Activated naive CD8-positive, alpha-beta T cell treated with anti-CD3 and anti-CD28 coated beads for 36 hours (primary cell): ENCODE measurements around the gene PLXNC1. TPM values are rescaled to one million over a fixed set of nuclear protein-coding genes. Genes with fewer than 3 reads are reported as not detected.

Source experiments
- DNase-seq: peaks from one replicate; pipeline ENCODE4 v3.0.0; 2021
- H3K27ac Mint-ChIP-seq: one replicate; pipeline ENCODE4 v1.8.0; 2022; ENCODE audit warnings: mild to moderate bottlenecking, moderate library complexity, mixed read lengths
- H3K27me3 Mint-ChIP-seq: one replicate; pipeline ENCODE4 v1.8.0; 2022; ENCODE audit warnings: mild to moderate bottlenecking, mixed read lengths
- H3K36me3 Mint-ChIP-seq: one replicate; pipeline ENCODE4 v1.8.0; 2021; ENCODE audit warnings: mild to moderate bottlenecking, mixed read lengths
- H3K4me1 Mint-ChIP-seq: one replicate; pipeline ENCODE4 v1.8.0; 2021; ENCODE audit warnings: mixed read lengths
- H3K4me3 Mint-ChIP-seq: one replicate; pipeline ENCODE4 v1.8.0; 2022; ENCODE audit warnings: mild to moderate bottlenecking, moderate library complexity, mixed read lengths
- H3K9me3 Mint-ChIP-seq: one replicate; pipeline ENCODE4 v1.8.0; 2022; ENCODE audit warnings: mixed read lengths
- total RNA-seq, 2 experiments: library from RNA; stranded (reverse); gene quantifications; one replicate each; pipeline ENCODE4 v1.2.3, GENCODE V29; 2021

Gene PLXNC1
- total RNA-seq, 2 experiments from 2014 or later = 4.7 to 6.0 TPM

- H3K9me3 Mint-ChIP-seq = no peaks in the 10 kb centered on the region
- no peak for DNase-seq
- H3K27me3 Mint-ChIP-seq = peaks cover 17% of the 10 kb centered on the region
- H3K36me3 Mint-ChIP-seq = no peaks in the 10 kb centered on the region
- peaks cover 12% of the 10 kb centered on the region for H3K4me1 Mint-ChIP-seq
- no peak overlapping the region for H3K27ac Mint-ChIP-seq
- no peak overlapping the region for H3K4me3 Mint-ChIP-seq
Measured at GRCh38 chr12:94145191-94145983, 3.0 kb upstream of the PLXNC1 start.

GRCh38 chr12:94146166-94146936 lies 2.0 kb upstream of the PLXNC1 start:
- H3K9me3 Mint-ChIP-seq = no peaks in the 10 kb centered on the region
- H3K27me3 Mint-ChIP-seq = peaks cover 24% of the 10 kb centered on the region
- H3K4me1 Mint-ChIP-seq = peaks cover 19% of the 10 kb centered on the region
- no peak for DNase-seq
- no peak overlapping the region for H3K27ac Mint-ChIP-seq
- no peak overlapping the region for H3K4me3 Mint-ChIP-seq
- H3K36me3 Mint-ChIP-seq = no peaks in the 10 kb centered on the region

GRCh38 chr12:94147387-94147990 lies 888 bp upstream of the PLXNC1 start:
- DNase-seq = no peak
- H3K9me3 Mint-ChIP-seq = no peaks in the 10 kb centered on the region
- peaks cover 28% of the 10 kb centered on the region for H3K27me3 Mint-ChIP-seq
- peak overlapping the region; percentile 78 for H3K4me3 Mint-ChIP-seq
- H3K36me3 Mint-ChIP-seq = no peaks in the 10 kb centered on the region
- peaks cover 24% of the 10 kb centered on the region for H3K4me1 Mint-ChIP-seq
- no peak overlapping the region for H3K27ac Mint-ChIP-seq

DNA sequence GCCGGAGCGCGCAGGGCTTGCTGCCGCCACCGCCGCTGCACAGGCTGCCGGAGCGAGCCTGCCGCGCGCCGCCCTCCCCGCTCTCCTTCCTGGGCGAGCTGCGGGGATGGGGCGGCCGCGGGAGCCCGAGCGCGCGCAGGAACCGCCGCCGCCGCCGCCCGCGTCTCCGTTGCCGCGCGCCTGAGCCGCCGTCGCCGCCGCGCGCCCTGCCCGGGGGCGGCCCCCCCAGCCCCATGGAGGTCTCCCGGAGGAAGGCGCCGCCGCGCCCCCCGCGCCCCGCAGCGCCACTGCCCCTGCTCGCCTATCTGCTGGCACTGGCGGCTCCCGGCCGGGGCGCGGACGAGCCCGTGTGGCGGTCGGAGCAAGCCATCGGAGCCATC lies 352 bp downstream of the PLXNC1 start:
- peaks cover 25% of the 10 kb centered on the region for H3K4me1 Mint-ChIP-seq
- H3K4me3 Mint-ChIP-seq = peak overlapping the region; percentile 78
- DNase-seq = no peak
- H3K9me3 Mint-ChIP-seq = no peaks in the 10 kb centered on the region
- no peaks in the 10 kb centered on the region for H3K36me3 Mint-ChIP-seq
- H3K27ac Mint-ChIP-seq = peak overlapping the region; percentile 42
- H3K27me3 Mint-ChIP-seq = peaks cover 28% of the 10 kb centered on the region

GRCh38 chr12:94149119-94149780 lies 873 bp downstream of the PLXNC1 start:
- no peaks in the 10 kb centered on the region for H3K9me3 Mint-ChIP-seq
- peaks cover 25% of the 10 kb centered on the region for H3K4me1 Mint-ChIP-seq
- DNase-seq = peak; percentile 72
- peak overlapping the region; percentile 42 for H3K27ac Mint-ChIP-seq
- H3K36me3 Mint-ChIP-seq = no peaks in the 10 kb centered on the region
- peaks cover 28% of the 10 kb centered on the region for H3K27me3 Mint-ChIP-seq
- H3K4me3 Mint-ChIP-seq = peak overlapping the region; percentile 85

GRCh38 chr12:94149781-94150239 lies 1.4 kb downstream of the PLXNC1 start:
- Mint-ChIP-seq H3K4me3 (peak overlapping the region; percentile 85), H3K27ac (no peak overlapping the region)

DNA sequence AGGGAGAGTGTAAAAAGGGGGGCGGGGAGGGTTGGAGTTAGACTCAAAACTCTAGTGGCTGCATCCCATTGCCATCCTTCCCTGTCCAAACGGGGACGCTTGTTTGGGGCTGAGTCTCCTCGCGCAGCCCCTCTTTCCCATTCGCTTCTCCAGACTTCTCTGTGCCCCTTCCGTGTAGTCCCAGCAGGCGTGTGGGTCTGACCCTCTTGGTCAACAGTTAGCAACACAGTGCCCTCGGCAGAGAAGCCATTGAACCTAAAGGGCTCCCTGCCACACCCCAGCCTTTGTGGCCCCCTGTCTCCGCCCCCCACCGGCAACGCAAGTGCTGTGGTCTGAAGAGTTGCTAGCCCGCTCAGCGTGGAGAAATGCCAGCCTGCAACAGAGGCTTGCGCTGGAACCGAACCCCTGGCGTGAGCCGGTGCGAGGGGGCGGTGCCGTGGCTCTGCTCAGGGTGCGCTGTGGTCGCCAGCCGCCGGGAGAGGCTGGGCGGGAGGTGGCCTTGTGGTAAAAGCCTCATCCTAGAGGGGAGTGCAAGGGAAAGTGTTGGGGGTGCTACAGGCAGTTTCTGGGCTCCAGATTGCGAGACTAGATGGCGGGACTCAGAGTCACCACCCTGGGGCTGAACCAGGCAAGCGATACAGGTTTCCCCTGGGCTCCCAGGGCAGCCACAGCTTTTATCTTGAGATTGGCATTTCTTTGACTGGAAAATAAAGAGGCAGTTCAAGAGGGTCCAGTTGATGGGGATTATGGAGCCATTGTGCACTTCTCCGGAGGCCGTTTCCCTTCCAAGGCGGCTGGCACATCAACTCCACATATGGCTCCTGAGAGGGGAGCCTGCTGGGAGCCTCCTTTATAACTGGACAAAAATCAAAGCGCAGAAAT lies 2.1 kb downstream of the PLXNC1 start:
- DNase-seq = peak; percentile 60
- H3K27me3 Mint-ChIP-seq = peaks cover 28% of the 10 kb centered on the region
- H3K27ac Mint-ChIP-seq = no peak overlapping the region
- no peaks in the 10 kb centered on the region for H3K36me3 Mint-ChIP-seq
- peak overlapping the region; percentile 85 for H3K4me3 Mint-ChIP-seq
- no peaks in the 10 kb centered on the region for H3K9me3 Mint-ChIP-seq
- H3K4me1 Mint-ChIP-seq = peaks cover 25% of the 10 kb centered on the region

More at GRCh38 chr12:94149781-94150239, 1.4 kb downstream of the PLXNC1 start:
- peaks cover 25% of the 10 kb centered on the region for H3K4me1 Mint-ChIP-seq
- H3K36me3 Mint-ChIP-seq = no peaks in the 10 kb centered on the region
- peaks cover 28% of the 10 kb centered on the region for H3K27me3 Mint-ChIP-seq
- peak; percentile 24 for DNase-seq
- H3K9me3 Mint-ChIP-seq = no peaks in the 10 kb centered on the region

DNA sequence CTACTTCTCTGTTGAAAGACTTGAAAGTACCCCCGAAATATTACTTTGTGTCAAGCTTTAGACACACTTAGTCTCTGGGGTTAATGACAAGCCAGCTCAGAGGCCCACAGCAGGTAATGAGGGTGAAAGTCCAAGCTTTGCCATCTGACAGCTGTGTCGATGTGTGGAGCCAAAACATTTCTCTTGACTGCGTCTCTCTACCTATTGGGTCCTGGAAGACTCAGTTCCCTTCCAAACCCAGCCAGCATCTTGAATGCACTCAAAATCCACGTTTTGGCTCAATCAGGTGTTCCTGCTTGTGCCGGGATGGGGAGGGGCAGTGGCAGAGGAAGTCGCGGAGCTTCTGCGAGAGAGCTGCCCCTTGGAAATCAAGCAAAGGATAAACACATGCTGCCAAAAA lies 3.2 kb downstream of the PLXNC1 start:
- peaks cover 25% of the 10 kb centered on the region for H3K4me1 Mint-ChIP-seq
- no peaks in the 10 kb centered on the region for H3K9me3 Mint-ChIP-seq
- H3K36me3 Mint-ChIP-seq = no peaks in the 10 kb centered on the region
- no peak overlapping the region for H3K27ac Mint-ChIP-seq
- DNase-seq = no peak
- H3K27me3 Mint-ChIP-seq = peaks cover 24% of the 10 kb centered on the region
- no peak overlapping the region for H3K4me3 Mint-ChIP-seq

- Mint-ChIP-seq H3K4me1 (peaks cover 23% of the 10 kb centered on the region), H3K27me3 (peaks cover 16% of the 10 kb centered on the region), H3K36me3 (no peaks in the 10 kb centered on the region), H3K9me3 (no peaks in the 10 kb centered on the region), H3K4me3 (no peak overlapping the region), H3K27ac (no peak overlapping the region)
- DNase-seq = no peak
Measured at GRCh38 chr12:94152292-94153078, 4.1 kb downstream of the PLXNC1 start.

- no peak overlapping the region for H3K27ac Mint-ChIP-seq
Measured at GRCh38 chr12:94157181-94157580, 8.8 kb downstream of the PLXNC1 start.

DNA sequence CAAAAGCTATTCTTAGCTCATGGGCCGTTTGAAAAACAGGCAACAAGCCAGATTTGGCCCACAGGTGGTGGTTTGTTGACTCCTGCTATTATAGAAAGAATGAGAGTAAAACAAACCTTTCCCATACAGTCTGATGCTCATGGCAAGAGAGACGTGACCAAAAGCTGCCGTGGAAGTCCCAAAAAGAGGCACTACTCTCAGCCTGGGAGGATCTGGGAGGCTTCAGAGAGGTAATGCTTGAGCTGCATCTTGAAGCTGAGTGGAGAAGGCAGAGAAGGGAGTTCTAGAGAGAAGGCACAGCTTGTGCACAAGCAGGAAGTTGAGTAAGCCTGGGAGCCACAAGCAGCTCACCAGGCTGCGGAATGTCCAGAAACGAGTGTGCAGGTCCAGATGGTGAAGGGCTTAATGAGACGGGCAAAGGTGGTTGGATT lies 9.6 kb downstream of the PLXNC1 start:
- Mint-ChIP-seq H3K27me3 (no peaks in the 10 kb centered on the region), H3K36me3 (no peaks in the 10 kb centered on the region), H3K9me3 (no peaks in the 10 kb centered on the region), H3K4me3 (no peak overlapping the region), H3K27ac (no peak overlapping the region), H3K4me1 (peaks cover 12% of the 10 kb centered on the region)
- no peak for DNase-seq

More at GRCh38 chr12:94157181-94157580, 8.8 kb downstream of the PLXNC1 start:
- no peak for DNase-seq
- no peaks in the 10 kb centered on the region for H3K9me3 Mint-ChIP-seq
- H3K4me1 Mint-ChIP-seq = peaks cover 11% of the 10 kb centered on the region
- H3K36me3 Mint-ChIP-seq = no peaks in the 10 kb centered on the region
- no peak overlapping the region for H3K4me3 Mint-ChIP-seq
- peaks cover 2% of the 10 kb centered on the region for H3K27me3 Mint-ChIP-seq

DNA sequence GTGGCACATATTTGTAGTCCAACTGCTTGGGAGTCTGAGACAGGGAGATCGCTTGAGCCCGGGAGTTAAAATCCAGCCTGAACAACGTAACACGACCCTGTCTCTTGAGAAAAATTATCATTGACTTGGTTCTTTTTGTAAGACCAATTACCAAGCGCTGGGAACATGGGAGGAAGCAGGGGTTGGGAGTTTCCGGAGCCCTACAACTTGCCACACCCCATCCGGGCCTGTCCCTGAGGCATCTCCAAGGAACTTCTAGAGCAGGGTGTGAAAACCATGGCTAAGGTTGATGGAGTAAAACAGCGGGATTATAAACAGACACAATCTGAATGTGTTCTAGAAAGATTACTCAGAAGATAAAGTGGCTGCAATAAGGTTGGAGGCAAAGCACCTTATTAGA lies 10.3 kb downstream of the PLXNC1 start:
- no peak for DNase-seq
- H3K4me1 Mint-ChIP-seq = peaks cover 10% of the 10 kb centered on the region
- no peak overlapping the region for H3K27ac Mint-ChIP-seq
- H3K4me3 Mint-ChIP-seq = no peak overlapping the region
- no peaks in the 10 kb centered on the region for H3K36me3 Mint-ChIP-seq
- no peaks in the 10 kb centered on the region for H3K9me3 Mint-ChIP-seq
- H3K27me3 Mint-ChIP-seq = no peaks in the 10 kb centered on the region

- Mint-ChIP-seq H3K4me3 (no peak overlapping the region), H3K36me3 (no peaks in the 10 kb centered on the region), H3K9me3 (no peaks in the 10 kb centered on the region), H3K27ac (no peak overlapping the region), H3K27me3 (no peaks in the 10 kb centered on the region), H3K4me1 (peaks cover 10% of the 10 kb centered on the region)
- no peak for DNase-seq
Measured at GRCh38 chr12:94162108-94162507, 13.7 kb downstream of the PLXNC1 start.
